OCI-LY7 (cell line): ENCODE data around the gene UBL4A. TPM values are rescaled to one million over a fixed set of nuclear protein-coding genes. Genes with fewer than 3 reads are reported as not detected.
A peak's percentile ranks its signal among the peaks of the same experiment; 100 is the strongest.

ENCODE experiments used
- BruUV-seq: library from RNA; stranded (reverse); fragments of 400-500 nt; replicated peaks from 2 replicates; lab custom pipeline; 2021; lab: Mats Ljungman, UMichigan
- CTCF ChIA-PET: fragments of 300-600 bp; sonication (Branson Sonifier 250); formaldehyde crosslinking; loops from one replicate; lab custom pipeline; 2022; ENCODE audit warnings: antibody characterized with exemption; ENCODE audit not compliant: unreplicated experiment; lab: Charles Lee
- POLR2A ChIA-PET: fragments of 300-600 bp; sonication (Branson Sonifier 250); formaldehyde crosslinking; loops from one replicate; lab custom pipeline; 2022; ENCODE audit warnings: antibody characterized with exemption; lab: Charles Lee
- DNase-seq: peaks from one replicate; pipeline ENCODE4 v3.0.0-alpha.2; 2015; ENCODE audit warnings: low spot score
- H2AFZ ChIP-seq: fragments of 200-600 bp; sonication (generic), shearing (Covaris generic); 2 replicates; pipeline ENCODE4 v1.6.1; 2014; ENCODE audit warnings: mild to moderate bottlenecking, antibody characterized with exemption, low read length, moderate library complexity
- H3K27ac ChIP-seq: fragments of 200-600 bp; sonication (generic); 2 replicates; pipeline ENCODE4 v1.5.1; 2014; ENCODE audit warnings: mixed run types, low read depth, mild to moderate bottlenecking, moderate library complexity, low read length, inconsistent platforms; ENCODE audit not compliant: poor library complexity, severe bottlenecking
- H3K36me3 ChIP-seq: fragments of 200-600 bp; sonication (generic); 2 replicates; pipeline ENCODE4 v1.6.1; 2014; ENCODE audit warnings: mild to moderate bottlenecking, antibody characterized with exemption, low read length, moderate library complexity, mixed read lengths; ENCODE audit not compliant: insufficient read depth
- H3K4me1 ChIP-seq: fragments of 200-600 bp; sonication (generic); 2 replicates; pipeline ENCODE4 v1.5.1; 2014; ENCODE audit warnings: mild to moderate bottlenecking, low read length; ENCODE audit not compliant: insufficient read depth, poor library complexity, severe bottlenecking
- H3K4me2 ChIP-seq: fragments of 200-600 bp; sonication (generic); 2 replicates; pipeline ENCODE4 v1.6.1; 2014; ENCODE audit warnings: mild to moderate bottlenecking, low read length
- H3K4me3 ChIP-seq: fragments of 200-600 bp; sonication (generic); 2 replicates; pipeline ENCODE4 v1.5.1; 2014; ENCODE audit warnings: mild to moderate bottlenecking, low read depth, low read length; ENCODE audit not compliant: poor library complexity, severe bottlenecking
- H3K79me2 ChIP-seq: fragments of 200-600 bp; sonication (generic); 2 replicates; pipeline ENCODE4 v1.6.1; 2016; ENCODE audit warnings: low read depth, mild to moderate bottlenecking, low read length, moderate library complexity, mixed read lengths; ENCODE audit not compliant: insufficient read depth
- H3K9me2 ChIP-seq: fragments of 200-600 bp; sonication (generic); 2 replicates; pipeline ENCODE4 v1.6.1; 2016; ENCODE audit warnings: mild to moderate bottlenecking, low read length, mixed read lengths; ENCODE audit not compliant: insufficient read depth
- H3K9me3 ChIP-seq: fragments of 200-600 bp; sonication (generic); 2 replicates; pipeline ENCODE4 v1.6.1; 2014; ENCODE audit warnings: mild to moderate bottlenecking, mixed run types, low read length, mixed read lengths
- H4K20me1 ChIP-seq: fragments of 200-600 bp; sonication (generic); 2 replicates; pipeline ENCODE4 v1.6.1; 2014; ENCODE audit warnings: mild to moderate bottlenecking, antibody characterized with exemption, low read length, moderate library complexity, mixed read lengths; ENCODE audit not compliant: insufficient read depth
- EZH2phosphoT487 ChIP-seq: fragments of 200-600 bp; sonication (generic); IDR thresholded peaks from 2 replicates; pipeline ENCODE4 v1.6.1; 2018; ENCODE audit warnings: low read depth, borderline replicate concordance, mild to moderate bottlenecking, mixed run types, antibody characterized with exemption, low read length, moderate library complexity, mixed read lengths
- intact Hi-C: fragments of 100-400 bp; cut with micrococcal nuclease; formaldehyde crosslinking; loops from one replicate; pipeline ENCODE4 v1.10.0; 2022; ENCODE audit not compliant: unreplicated experiment
- total RNA-seq, 2 experiments: library from RNA; depleted of rRNA in 1 of 2; stranded (reverse); fragments of >200 nt in 1 of 2; shearing (Covaris generic) in 1 of 2; gene quantifications; 2 replicates each; pipeline ENCODE4 v1.2.3, GENCODE V29; 2014 to 2022
- TF ChIP-seq, protein P1 (sequence below): fragments of 200-600 bp; sonication (generic); conservative IDR thresholded peaks from 2 replicates; pipeline ENCODE4 v1.5.1; 2014; ENCODE audit warnings: mild to moderate bottlenecking, antibody characterized with exemption, low read length, moderate library complexity, mixed read lengths

The UBL4A gene
- total RNA-seq, 2 experiments from 2014 or later = 49.7 to 89.9 TPM

DNA sequence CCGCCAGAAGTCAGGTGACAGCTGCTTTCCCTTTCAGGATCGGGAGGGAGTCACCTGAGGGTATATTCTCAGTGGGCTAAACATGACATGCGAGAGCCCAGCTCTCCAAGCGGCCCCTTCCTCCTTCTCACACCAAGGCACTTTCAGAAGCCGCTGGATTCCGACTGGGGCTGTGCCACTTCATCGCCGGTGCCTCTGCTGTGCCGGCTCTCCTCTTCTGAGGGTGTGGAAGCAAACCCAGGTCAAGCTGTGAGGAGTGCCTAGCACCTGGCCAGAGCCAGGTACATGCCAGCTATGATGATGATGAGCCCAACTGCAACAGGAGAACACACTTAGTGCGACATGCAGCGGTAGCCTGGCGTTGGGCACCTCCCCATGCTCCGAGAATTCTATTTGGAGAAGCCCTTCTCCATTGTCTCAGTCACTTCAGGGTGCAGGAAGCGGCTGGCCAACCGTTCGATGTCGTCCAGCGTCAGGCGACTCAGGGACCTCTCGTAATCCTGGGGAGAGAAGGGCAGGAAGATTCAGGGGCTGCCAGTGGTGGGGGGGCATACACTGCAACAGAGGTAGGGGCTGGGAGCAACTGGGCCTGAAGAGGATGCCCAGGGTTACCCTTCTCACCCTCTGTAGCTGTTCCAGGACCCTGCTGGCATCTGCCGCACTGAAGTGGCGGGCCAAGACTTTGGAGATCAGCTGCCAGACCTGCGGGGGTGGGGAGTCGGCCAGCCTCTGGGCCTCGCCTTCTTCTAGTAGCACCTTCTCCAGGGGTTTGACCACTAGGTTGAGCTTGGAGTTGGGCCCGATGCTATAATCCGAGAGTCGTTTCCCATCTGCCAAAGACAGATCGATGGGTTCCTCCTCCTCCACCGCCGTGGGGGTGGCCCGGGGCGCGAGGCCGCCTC lies 1.0 kb downstream of the UBL4A start:
- H3K4me3 ChIP-seq = peak overlapping the region; percentile 98
- DNase-seq = no peak
- POLR2A ChIA-PET = interaction anchor here (0.6 to 1.2 kb wide), 3 partner anchors 9 to 42 kb away, joined by 7 to 9 read pairs (median 8); no protein-coding TSS in a partner anchor
- H3K27ac ChIP-seq = peak overlapping the region; percentile 61
- H4K20me1 ChIP-seq = no peaks in the 10 kb centered on the region
- intact Hi-C loops = loop anchor here (5.0 kb wide), 1 partner anchor 42 kb away; no protein-coding TSS in a partner anchor
- no peaks in the 10 kb centered on the region for H3K9me2 ChIP-seq
- peak overlapping the region; percentile 79 for H3K4me2 ChIP-seq
- TF ChIP-seq EZH2phosphoT487 = no peak
- TF ChIP-seq, protein P1, sequence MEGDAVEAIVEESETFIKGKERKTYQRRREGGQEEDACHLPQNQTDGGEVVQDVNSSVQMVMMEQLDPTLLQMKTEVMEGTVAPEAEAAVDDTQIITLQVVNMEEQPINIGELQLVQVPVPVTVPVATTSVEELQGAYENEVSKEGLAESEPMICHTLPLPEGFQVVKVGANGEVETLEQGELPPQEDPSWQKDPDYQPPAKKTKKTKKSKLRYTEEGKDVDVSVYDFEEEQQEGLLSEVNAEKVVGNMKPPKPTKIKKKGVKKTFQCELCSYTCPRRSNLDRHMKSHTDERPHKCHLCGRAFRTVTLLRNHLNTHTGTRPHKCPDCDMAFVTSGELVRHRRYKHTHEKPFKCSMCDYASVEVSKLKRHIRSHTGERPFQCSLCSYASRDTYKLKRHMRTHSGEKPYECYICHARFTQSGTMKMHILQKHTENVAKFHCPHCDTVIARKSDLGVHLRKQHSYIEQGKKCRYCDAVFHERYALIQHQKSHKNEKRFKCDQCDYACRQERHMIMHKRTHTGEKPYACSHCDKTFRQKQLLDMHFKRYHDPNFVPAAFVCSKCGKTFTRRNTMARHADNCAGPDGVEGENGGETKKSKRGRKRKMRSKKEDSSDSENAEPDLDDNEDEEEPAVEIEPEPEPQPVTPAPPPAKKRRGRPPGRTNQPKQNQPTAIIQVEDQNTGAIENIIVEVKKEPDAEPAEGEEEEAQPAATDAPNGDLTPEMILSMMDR = no peak
- H3K36me3 ChIP-seq = peaks cover 27% of the 10 kb centered on the region
- H3K4me1 ChIP-seq = peaks cover 61% of the 10 kb centered on the region
- peaks cover 16% of the 10 kb centered on the region for H3K79me2 ChIP-seq
- H2AFZ ChIP-seq = no peak overlapping the region
- CTCF ChIA-PET = no interaction called here
- BruUV-seq = no TSS peak
- no peaks in the 10 kb centered on the region for H3K9me3 ChIP-seq

DNA sequence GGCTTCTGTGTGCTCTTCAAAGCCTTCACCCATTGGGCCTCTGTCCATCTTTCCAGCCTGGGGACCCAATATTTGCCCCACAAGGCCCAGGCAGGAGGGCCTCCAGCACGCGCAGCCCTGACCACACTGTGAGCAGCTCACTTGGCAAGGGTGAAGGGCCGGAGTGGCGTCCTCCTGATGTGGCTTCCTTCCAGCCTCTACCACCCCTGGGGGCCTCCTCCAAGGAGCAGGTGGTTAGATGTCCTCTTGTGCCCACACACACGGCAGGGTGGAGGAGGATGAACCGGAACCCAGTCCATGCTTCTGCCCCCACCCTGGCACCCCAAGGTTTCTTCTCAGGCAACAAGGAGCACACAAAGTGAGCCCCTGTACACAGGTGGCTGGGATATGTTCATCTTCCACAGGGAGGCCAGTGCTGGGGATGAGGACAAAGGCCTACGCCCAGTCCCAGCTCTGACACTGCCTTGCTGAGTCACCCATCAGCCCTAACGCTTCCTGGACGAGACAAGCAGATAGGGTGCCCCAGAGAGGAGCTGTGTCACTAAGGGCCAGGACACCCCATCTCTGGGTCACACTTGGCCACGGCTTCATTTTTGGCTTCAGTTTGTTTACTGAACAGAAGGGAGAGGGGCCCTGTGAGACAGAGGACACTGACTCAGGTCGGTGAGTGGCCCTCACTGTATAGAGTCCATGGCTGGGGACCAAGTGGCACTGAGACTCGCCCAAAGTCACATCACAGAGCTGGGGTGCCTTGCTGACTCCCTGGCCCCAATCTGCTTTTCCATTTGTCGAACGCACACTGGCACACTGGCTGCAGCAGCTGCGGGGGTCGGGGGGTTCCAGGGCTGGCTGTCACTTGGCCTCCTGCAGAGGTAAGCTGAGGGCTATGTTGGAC lies 1.9 kb downstream of the UBL4A start:
- Histone ChIP-seq H3K4me3 (peak overlapping the region; percentile 98), H3K27ac (no peak overlapping the region), H3K36me3 (peaks cover 27% of the 10 kb centered on the region), H4K20me1 (no peaks in the 10 kb centered on the region), H3K79me2 (peaks cover 16% of the 10 kb centered on the region), H3K4me1 (peaks cover 68% of the 10 kb centered on the region), H3K9me2 (no peaks in the 10 kb centered on the region), H2AFZ (no peak overlapping the region), H3K4me2 (peak overlapping the region; percentile 79), H3K9me3 (no peaks in the 10 kb centered on the region)
- ChIA-PET POLR2A (interaction anchor here (0.6 kb wide), 2 partner anchors 10 to 15 kb away, joined by 7 to 9 read pairs; no protein-coding TSS in a partner anchor), CTCF (no interaction called here)
- intact Hi-C loops = loop anchor here (5.0 kb wide), 2 partner anchors 43 to 72 kb away; partner anchors contain the start of gene TAFAZZIN
- TF ChIP-seq EZH2phosphoT487 = no peak
- TF ChIP-seq, protein P1 = no peak
- no peak for DNase-seq
- BruUV-seq = no TSS peak
